RWPE1 (cell line): ENCODE results near the gene SLC1A2.

Experiments used
- CTCF ChIA-PET: fragments of 350-600 bp; sonication (Branson Sonifier 250); formaldehyde crosslinking; extraction: SDS; loops from one replicate; lab custom pipeline; 2021; lab: Yijun Ruan, JAX
- POLR2A ChIA-PET: fragments of 400-600 bp; formaldehyde crosslinking; extraction: SDS; loops from one replicate; lab custom pipeline; 2020; ENCODE audit warnings: antibody characterized with exemption; ENCODE audit not compliant: low non-redundant PET; lab: Yijun Ruan, JAX
- DNase-seq: peaks from one replicate; pipeline ENCODE4 v3.0.0; 2012; ENCODE audit warnings: low spot score
- H3K27ac ChIP-seq: fragments of 450-650 bp; 2 replicates; pipeline ENCODE4 v1.5.1; 2017
- CTCF ChIP-seq: fragments of 450-650 bp; conservative IDR thresholded peaks from 2 replicates; pipeline ENCODE4 v1.5.1; 2017; ENCODE audit warnings: low read depth, mild to moderate bottlenecking

Gene SLC1A2

GRCh38 chr11:35365961-35366360, 53.4 kb downstream of the SLC1A2 start:
- DNase-seq: no peak
- ChIA-PET CTCF (interaction anchor here (0.7 kb wide), 1 partner anchor 346 kb away, joined by 3 read pairs; no protein-coding TSS in a partner anchor), POLR2A (no interaction called here)
- TF ChIP-seq CTCF: no peak
- no peak overlapping the region for H3K27ac ChIP-seq

DNA sequence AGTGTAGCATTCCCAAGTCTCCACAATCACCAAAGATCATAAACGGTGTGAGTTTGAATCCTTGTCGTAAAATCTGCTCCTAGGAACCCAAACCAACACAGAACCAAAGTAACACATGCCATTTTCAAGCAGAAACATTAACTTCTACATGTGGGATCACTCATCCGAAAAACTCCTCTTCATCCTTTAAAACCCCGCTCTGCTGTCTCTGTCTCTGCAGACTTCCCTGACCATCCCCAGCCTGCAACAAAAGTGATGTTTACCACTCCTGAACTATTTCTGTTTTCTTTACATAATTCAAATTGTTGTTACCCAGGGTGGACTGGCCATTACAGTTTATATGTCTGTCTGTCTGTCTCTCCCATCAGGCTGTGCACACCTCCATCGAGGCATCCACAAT, 54.0 kb downstream of the SLC1A2 start:
- POLR2A ChIA-PET: no interaction called here
- CTCF ChIA-PET: interaction anchor here (1.2 kb wide), 1 partner anchor 39 kb away, joined by 4 read pairs; no protein-coding TSS in a partner anchor

DNA sequence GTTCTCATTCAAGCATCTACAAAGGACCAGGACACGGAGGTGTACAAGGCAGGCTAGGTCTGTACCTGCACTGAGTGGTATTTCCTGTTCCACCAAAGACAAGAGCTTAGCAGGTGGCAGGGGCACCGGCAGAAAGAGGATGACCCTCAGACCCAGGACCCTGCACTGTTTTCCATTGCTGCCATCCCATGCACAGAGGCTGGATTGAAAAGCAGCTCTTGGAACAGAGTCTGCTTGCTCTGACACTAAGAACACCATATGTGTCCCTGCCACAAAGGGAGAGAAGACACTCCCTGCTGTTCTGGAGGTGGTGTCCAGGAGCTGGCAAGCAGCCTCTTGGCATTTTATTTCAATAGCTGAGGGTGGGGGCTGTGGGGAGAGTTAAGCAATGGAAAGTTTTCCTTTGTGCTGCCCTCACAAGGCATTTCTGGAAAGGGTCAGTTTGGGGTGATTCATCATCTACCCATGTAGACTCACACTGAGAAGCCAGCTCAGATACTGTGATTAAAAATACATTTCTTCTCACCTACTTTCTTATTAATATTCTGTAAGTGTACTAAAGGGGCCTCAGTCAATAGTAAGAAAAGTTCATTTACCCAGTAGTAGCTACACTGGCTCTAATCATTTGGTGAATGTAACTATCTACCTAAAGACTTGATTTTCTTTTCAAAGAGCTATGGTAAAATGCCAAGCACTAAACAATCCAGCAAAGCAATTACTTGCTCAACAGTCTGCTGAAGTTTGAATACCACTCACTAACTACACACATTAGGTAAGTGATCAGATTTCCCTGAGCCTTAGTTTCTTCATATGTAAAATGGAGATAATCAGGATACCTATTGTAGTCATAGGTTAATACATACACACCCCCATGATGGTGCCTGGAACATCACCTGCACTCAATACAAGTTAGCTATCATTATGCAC, 55.2 kb downstream of the SLC1A2 start:
- peak overlapping the region; percentile 82 for H3K27ac ChIP-seq
- ChIA-PET CTCF (interaction anchor here (0.9 to 1.2 kb wide), 2 partner anchors 40 to 121 kb away, joined by 4 read pairs; no protein-coding TSS in a partner anchor), POLR2A (no interaction called here)
- peak; percentile 82 for DNase-seq
- TF ChIP-seq CTCF: no peak

More for the DNA sequence above, 54.0 kb downstream of the SLC1A2 start:
- no peak for TF ChIP-seq CTCF
- DNase-seq: no peak
- no peak overlapping the region for H3K27ac ChIP-seq

DNA sequence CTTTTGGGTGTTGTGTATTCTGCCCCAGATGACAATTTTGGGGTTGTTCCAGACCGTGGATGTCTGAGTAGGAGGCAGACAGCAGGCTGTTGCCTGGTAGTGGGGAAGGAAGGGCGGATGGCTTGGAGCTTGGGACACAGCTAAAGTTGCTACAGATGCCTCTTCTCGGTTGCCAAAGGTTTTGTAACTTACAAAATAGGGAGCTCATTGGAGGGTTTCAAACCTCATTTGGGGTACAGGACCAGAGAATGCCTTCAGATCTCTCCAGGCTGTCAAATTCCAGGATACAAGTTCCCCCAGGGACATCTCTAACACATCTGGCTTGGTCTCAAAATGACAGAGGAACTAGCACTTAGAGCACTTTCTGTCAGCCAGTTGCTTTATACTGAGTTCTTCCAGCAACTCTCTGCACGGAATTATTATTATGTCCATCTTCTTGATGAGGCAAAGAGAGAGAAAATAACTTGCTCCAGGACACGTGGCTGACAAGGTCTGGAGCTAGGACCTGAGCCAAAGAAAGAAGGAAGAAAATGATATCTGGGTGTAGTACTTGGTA, 56.0 kb downstream of the SLC1A2 start:
- POLR2A ChIA-PET: no interaction called here
- DNase-seq: no peak
- peak overlapping the region; percentile 82 for H3K27ac ChIP-seq
- CTCF ChIA-PET: no interaction called here
- no peak for TF ChIP-seq CTCF

DNA sequence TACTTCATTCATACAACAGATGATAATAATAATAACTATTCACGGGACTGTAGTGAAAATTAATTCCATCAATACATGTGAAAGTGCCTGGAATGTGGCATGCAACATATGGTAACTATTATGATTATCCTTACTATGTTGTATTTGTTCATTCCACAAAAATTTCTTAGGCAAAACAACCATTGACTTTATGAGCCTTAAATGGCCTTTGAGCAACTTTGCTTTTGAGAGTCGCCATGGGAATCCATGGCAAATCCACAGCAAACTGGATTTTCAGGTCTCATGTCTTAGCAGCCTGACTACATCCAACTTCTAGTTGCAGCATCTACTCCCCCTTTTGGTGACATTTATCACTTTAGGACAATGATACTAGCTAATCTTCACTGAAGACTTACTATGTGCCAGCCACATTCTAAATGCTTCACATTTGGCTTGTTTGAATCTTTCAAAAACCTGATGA, 56.8 kb downstream of the SLC1A2 start:
- CTCF ChIA-PET: no interaction called here
- no peak for DNase-seq

More for the DNA sequence above, 56.8 kb downstream of the SLC1A2 start:
- TF ChIP-seq CTCF: no peak
- POLR2A ChIA-PET: no interaction called here
- no peak overlapping the region for H3K27ac ChIP-seq
